Epithelial cell of proximal tubule (primary cell): ENCODE measurements around the gene PSMG4. TPM values are rescaled to one million over a fixed set of nuclear protein-coding genes. Genes with fewer than 3 reads are reported as not detected.
A peak's percentile ranks its signal among the peaks of the same experiment; 100 is the strongest.
"Not testable (repeated sequence)": the region's sequence is repeated elsewhere in the genome, so short reads cannot be mapped to it uniquely, and the experiment has no call there.

Experiments used
- DNase-seq: peaks from one replicate; pipeline ENCODE4 v3.0.0-alpha.2; 2011; ENCODE audit warnings: low read depth
- H3K4me3 ChIP-seq: 2 replicates; pipeline ENCODE4 v1.5.1; 2011; ENCODE audit warnings: low read depth, mild to moderate bottlenecking, low read length
- total RNA-seq: library from RNA; depleted of rRNA; stranded (reverse); fragments of >200 nt; gene quantifications from 2 replicates; pipeline ENCODE4 v1.2.3, GENCODE V29; 2015
- TF ChIP-seq, protein P1 (sequence below): conservative IDR thresholded peaks from 2 replicates; pipeline ENCODE4 v1.5.1; 2012; ENCODE audit warnings: low read depth, mild to moderate bottlenecking, low read length

Gene PSMG4
- total RNA-seq, 1 donor from 2014 or later: 24.6 TPM

DNA sequence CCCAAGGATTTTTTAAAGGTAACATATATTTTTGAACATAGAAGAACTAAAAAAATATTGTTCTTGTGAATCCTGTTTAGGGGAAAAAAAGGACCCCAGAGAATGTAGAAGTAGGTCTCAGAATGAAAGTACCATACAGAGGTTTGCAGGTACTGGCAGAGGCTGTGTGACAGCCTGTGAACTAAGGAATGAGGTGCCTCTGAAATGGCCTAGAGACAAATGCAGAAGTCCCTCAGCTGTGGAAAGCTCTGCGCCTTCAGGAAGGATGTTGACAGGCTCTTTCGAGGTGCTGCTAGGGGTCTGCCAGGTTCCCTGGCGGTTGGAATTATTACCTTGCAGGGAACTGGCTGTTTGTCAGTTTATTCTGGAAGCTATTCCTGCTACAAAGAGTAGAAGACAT is 22.7 kb upstream of the PSMG4 start:
- DNase-seq: no peak
- H3K4me3 ChIP-seq: no peak overlapping the region
- TF ChIP-seq, protein P1, sequence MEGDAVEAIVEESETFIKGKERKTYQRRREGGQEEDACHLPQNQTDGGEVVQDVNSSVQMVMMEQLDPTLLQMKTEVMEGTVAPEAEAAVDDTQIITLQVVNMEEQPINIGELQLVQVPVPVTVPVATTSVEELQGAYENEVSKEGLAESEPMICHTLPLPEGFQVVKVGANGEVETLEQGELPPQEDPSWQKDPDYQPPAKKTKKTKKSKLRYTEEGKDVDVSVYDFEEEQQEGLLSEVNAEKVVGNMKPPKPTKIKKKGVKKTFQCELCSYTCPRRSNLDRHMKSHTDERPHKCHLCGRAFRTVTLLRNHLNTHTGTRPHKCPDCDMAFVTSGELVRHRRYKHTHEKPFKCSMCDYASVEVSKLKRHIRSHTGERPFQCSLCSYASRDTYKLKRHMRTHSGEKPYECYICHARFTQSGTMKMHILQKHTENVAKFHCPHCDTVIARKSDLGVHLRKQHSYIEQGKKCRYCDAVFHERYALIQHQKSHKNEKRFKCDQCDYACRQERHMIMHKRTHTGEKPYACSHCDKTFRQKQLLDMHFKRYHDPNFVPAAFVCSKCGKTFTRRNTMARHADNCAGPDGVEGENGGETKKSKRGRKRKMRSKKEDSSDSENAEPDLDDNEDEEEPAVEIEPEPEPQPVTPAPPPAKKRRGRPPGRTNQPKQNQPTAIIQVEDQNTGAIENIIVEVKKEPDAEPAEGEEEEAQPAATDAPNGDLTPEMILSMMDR: no peak

DNA sequence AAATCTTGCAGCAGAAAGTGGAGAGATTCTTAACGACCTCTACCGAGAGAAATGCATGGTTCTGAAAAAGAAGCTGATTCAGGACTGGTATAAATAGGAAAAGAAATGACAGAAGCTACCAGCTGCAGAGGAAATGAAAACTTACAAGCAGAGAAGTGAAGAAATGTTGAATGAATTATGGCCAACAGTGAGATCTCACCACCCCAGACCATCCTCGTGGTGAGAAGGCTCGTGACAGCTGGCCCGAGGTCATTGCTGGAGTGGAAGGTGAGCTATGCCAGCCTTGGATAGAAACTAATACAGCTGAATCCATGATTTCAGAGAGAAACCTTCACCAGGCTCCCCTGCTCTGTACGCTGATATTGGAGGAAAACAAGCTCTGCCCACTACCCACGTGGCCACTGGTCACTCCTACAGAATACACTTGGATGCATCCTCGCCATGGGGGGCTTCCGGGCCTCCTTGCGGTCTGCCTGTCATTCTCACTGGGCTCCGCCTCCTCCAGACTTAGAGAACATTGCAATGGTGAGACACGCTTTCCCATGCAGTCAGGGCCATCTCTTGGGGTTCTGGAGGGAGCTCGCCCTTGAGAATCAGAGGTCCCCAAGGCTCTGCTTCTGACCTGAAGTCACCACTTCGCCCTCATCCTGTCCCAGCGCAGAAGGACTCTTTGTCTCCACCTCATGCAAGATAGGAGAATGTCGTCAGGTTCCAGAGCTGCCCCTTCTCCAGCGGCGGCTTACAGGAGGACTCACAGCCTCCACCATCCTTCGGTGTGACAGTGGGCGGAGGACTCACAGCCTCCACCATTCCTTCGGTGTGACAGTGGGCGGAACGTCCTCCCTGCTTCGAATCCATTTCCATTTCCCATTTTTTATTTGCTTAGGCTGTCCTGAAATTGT is 20.7 kb upstream of the PSMG4 start:
- TF ChIP-seq, protein P1: no peak
- DNase-seq: no peak
- H3K4me3 ChIP-seq: no peak overlapping the region

DNA sequence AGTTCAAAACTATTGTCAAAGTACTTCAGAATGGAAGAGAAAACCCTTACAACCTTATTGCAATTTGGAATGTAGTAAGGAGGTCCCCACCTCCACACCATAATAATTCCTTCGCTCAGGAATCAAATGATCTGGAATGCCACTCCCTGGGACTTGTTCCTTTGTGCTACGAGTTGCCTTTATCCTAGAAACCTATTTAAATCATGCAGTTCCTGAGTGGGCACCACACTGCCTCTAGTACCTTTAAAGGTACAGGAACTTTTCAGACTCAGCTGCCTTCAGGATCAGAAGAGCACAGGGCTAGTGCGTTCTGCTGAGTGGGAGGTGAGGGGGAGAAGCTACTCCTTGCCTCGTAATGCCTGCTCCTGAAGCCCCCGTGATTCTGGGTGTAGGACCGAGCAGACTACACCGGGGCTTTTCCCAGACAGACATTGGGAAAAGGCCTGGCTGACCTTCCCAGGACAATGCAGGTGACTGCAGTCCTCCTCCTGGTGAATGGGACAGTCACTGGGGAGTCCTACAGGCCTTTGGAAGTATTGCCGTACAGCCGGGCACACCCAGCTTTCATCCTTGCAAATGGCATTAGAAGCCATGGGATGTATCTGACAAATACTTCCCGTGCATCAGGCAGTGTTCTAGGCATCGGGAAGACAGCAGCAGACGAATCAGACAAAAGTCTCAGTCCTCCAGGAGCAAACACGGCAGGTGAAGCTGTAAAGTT is 19.5 kb upstream of the PSMG4 start:
- TF ChIP-seq, protein P1: peak; percentile 24
- DNase-seq: no peak
- no peak overlapping the region for H3K4me3 ChIP-seq

DNA sequence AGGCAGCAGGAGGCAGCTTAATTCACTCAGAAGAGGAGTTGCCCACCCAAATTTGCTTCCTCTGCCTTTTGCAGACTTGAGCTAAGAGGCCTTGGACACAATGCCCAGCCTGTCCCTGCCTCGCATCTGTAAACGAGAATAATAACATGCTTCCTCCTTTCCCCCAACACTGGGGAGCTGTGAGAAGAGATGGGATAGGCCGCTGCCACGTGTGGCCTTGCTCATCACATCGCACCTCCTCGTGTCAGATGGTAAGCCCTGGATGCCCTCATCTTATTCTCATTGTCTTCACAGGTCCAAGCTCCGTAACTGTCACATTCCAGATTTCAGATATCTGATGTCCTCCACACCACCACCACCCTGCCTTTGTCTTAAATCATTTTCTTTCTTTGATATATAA is 18.2 kb upstream of the PSMG4 start:
- H3K4me3 ChIP-seq: no peak overlapping the region
- TF ChIP-seq, protein P1: no peak
- DNase-seq: no peak

DNA sequence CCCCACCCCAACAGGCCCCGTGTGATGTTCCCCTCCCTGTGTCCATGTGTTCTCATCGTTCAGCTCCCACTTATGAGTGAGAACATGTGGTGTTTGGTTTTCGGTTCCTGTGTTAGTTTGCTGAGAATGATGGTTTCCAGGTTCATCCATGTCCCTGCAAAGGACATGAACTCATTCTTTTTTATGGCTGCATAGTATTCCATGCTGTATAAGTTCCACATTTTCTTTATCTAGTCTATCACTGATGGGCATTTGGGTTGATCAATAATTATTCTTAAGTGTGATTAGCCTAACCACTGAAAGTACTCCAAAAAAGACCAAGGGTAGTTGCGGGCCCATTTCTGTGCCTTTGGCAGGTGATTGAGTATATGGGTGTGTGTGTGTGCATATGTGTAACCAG is 17.0 kb upstream of the PSMG4 start:
- DNase-seq, H3K4me3 ChIP-seq: not testable (repeated sequence)

DNA sequence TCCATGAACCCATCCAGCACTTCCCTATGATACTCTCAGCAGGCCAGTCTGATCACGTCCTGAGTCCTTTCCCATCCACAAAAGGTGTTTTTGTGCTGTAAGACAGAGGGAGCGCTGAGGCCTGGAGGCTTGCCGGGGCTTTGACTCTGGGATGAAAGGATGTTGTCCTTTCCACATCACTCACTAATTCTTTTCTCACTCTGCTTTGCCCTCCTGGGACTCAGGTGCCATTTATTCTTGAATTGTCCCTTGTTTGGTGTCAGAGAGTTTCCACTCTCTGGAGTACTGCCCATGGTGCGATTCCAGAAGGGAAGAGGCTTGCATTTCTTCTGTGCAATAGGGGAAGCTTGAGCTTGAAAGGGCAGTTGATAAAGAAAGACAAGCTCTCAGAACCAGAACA is 16.0 kb upstream of the PSMG4 start:
- H3K4me3 ChIP-seq: no peak overlapping the region
- TF ChIP-seq, protein P1: no peak
- DNase-seq: no peak

DNA sequence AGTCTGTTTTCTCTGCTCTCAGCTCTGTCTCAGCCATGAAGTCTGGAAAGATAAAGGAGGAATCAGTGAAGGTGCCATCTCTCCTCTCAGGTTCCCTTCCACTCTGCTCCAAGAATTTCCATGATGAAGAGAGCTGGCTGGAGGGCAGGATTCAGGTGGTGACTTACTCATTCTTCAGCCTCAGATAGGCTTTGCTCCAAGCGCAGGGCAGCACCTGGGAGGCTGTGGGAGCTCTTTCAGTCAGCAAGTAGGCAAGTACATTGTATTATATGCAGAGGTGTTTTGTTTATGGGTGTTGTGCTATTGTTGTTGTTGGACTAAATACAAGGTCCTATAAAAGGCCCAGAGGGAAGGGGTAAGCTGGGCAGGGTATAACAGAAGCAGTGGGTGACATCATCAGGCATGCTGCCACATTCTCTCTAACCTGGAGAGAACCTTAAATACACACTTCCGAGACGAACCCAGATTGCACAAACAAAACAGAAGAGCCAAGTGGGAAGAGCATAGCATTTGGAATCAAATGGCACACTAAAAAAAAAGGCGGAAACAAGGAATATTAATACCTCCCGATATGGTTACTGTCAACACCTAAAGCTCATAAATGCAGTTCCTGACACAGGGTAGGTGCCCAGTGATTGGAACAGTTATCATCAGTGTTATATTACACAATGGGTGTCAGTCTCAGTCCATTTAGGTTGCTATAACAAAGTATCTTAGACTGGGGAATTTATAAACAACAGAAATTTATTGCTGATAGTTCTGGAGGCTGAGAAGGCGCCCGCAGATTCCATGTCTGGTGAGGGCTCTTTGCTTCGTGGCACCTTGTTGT is 14.5 kb upstream of the PSMG4 start:
- H3K4me3 ChIP-seq: no peak overlapping the region
- TF ChIP-seq, protein P1: no peak
- DNase-seq: no peak

DNA sequence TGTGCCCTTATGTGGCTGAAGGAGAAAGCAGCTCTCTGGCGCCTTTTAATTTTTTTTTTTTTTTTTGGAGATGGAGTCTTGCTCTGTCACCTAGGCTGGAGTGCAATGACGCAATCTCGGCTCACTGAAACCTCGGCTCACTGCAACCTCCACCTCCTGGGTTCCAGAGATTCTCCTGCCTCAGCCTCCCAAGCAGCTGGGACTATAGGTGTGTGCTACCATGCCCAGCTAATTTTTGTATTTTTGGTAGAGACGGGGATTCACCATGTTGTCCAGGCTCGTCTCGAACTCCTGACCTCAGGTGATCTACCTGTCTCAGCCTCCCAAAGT is 13.9 kb upstream of the PSMG4 start:
- not testable (repeated sequence) for H3K4me3 ChIP-seq, DNase-seq
